Stimulated activated naive CD4-positive, alpha-beta T cell (primary cell): ENCODE data around the gene BLOC1S3.
"Not testable (repeated sequence)": the region's sequence is repeated elsewhere in the genome, so short reads cannot be mapped to it uniquely, and the experiment has no call there.

Experiments used
- DNase-seq, 6 experiments: peaks; one replicate each; lab custom pipeline; 2025; lab: John Stamatoyannopoulos, UW

The BLOC1S3 gene

GRCh38 chr19:45224645-45225044 lies 46.1 kb downstream of the BLOC1S3 start:
- no peak for DNase-seq

GRCh38 chr19:45229056-45229455 lies 50.5 kb downstream of the BLOC1S3 start:
- DNase-seq = not testable (repeated sequence)
